PC-9 (cell line): ENCODE data around the gene ITGB1BP2.
"Not testable (repeated sequence)": the region's sequence is repeated elsewhere in the genome, so short reads cannot be mapped to it uniquely, and the experiment has no call there.

Source experiments
- EZH2 ChIP-seq: fragments of 200-600 bp; sonication (generic); IDR thresholded peaks from 2 replicates; pipeline ENCODE4 v1.8.0; 2017; ENCODE audit warnings: antibody characterized with exemption, low read depth
- TF ChIP-seq, protein P1 (sequence below): fragments of 200-600 bp; sonication (generic); conservative IDR thresholded peaks from 2 replicates; pipeline ENCODE4 v1.6.1; 2017; ENCODE audit warnings: mixed run types, antibody characterized with exemption, mild to moderate bottlenecking, moderate library complexity

DNA sequence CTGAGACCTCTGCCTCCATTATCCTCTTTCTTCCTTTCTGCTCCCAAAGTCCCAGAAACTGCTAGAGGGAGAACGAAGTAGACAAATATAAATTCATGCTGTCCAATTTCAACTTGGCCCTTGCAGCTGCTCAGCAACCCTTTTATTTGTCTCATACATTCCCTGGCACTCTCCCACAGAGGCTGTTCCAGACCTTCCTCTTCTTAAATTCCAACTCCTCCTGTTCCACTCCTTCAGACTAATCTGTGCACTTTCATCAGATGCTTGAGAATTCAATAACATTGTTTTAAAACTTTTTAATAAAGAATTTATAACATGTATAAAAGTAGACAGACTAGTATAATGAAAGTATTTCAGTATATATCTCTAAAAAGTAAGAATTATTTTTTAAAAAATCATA, 15.4 kb downstream of the ITGB1BP2 start:
- TF ChIP-seq, protein P1, sequence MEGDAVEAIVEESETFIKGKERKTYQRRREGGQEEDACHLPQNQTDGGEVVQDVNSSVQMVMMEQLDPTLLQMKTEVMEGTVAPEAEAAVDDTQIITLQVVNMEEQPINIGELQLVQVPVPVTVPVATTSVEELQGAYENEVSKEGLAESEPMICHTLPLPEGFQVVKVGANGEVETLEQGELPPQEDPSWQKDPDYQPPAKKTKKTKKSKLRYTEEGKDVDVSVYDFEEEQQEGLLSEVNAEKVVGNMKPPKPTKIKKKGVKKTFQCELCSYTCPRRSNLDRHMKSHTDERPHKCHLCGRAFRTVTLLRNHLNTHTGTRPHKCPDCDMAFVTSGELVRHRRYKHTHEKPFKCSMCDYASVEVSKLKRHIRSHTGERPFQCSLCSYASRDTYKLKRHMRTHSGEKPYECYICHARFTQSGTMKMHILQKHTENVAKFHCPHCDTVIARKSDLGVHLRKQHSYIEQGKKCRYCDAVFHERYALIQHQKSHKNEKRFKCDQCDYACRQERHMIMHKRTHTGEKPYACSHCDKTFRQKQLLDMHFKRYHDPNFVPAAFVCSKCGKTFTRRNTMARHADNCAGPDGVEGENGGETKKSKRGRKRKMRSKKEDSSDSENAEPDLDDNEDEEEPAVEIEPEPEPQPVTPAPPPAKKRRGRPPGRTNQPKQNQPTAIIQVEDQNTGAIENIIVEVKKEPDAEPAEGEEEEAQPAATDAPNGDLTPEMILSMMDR, result not testable (repeated sequence)
- TF ChIP-seq EZH2, result not testable (repeated sequence)
